Hematopoietic multipotent progenitor cell treated with erythropoietin and hydrocortisone succinate and interleukin-3 and kit ligand, for 4 days (in vitro differentiated cells): ENCODE measurements around the gene PTRH1.
"Not testable (repeated sequence)": the region's sequence is repeated elsewhere in the genome, so short reads cannot be mapped to it uniquely, and the experiment has no call there.

ENCODE experiments used
- DNase-seq: peaks from one replicate; pipeline ENCODE4 v3.0.0-alpha.2; 2015

PTRH1 gene

GRCh38 chr9:127715470-127716337 is at the start of gene PTRH1, which contains the start of gene TTC16:
Gene PTRH1 (minus strand): TSS chr9:127715663. CDS start chr9:127715639, 24 bp downstream.
Gene TTC16 (plus strand): TSS chr9:127716079. CDS start chr9:127716146, 67 bp downstream.
- DNase-seq = peak; percentile 98

GRCh38 chr9:127763918-127764384 is 48.5 kb upstream of the PTRH1 start:
- peak; percentile 66 for DNase-seq

- peak; percentile 67 for DNase-seq
Measured at GRCh38 chr9:127762111-127762676, 46.7 kb upstream of the PTRH1 start.

GRCh38 chr9:127761491-127761956 is 46.1 kb upstream of the PTRH1 start:
- DNase-seq = no peak

- no peak for DNase-seq
Measured at GRCh38 chr9:127761061-127761460, 45.6 kb upstream of the PTRH1 start.

GRCh38 chr9:127758843-127759242 is 43.4 kb upstream of the PTRH1 start:
- DNase-seq = peak; percentile 72

- not testable (repeated sequence) for DNase-seq
Measured at GRCh38 chr9:127756776-127757175, 41.3 kb upstream of the PTRH1 start.

GRCh38 chr9:127756233-127756632 is 40.8 kb upstream of the PTRH1 start:
- no peak for DNase-seq

- DNase-seq = no peak
Measured at GRCh38 chr9:127755061-127756060, 39.9 kb upstream of the PTRH1 start.

GRCh38 chr9:127754099-127755060 is 38.9 kb upstream of the PTRH1 start:
- DNase-seq = no peak

- DNase-seq = no peak
Measured at GRCh38 chr9:127753622-127754021, 38.2 kb upstream of the PTRH1 start.

GRCh38 chr9:127753148-127753547 is 37.7 kb upstream of the PTRH1 start:
- DNase-seq = no peak

- peak; percentile 38 for DNase-seq
Measured at GRCh38 chr9:127751269-127752054, 36.0 kb upstream of the PTRH1 start.

GRCh38 chr9:127749090-127749787 is 33.8 kb upstream of the PTRH1 start:
- DNase-seq = no peak

GRCh38 chr9:127746959-127747569 is 31.6 kb upstream of the PTRH1 start:
- DNase-seq = no peak

- DNase-seq = no peak
Measured at GRCh38 chr9:127744398-127745110, 29.1 kb upstream of the PTRH1 start.

- peak; percentile 48 for DNase-seq
Measured at GRCh38 chr9:127742435-127743088, 27.1 kb upstream of the PTRH1 start.

GRCh38 chr9:127741831-127742434 is 26.5 kb upstream of the PTRH1 start:
- DNase-seq = no peak
